Uterus (tissue), 2 donors: ENCODE data around the gene TLK2.

Source experiments
- CTCF ChIP-seq, 4 experiments: fragments of 200-600 bp in 2 of 4; fragments of 450-650 bp in 2 of 4; sonication (generic) in 2 of 4; IDR thresholded peaks; one replicate each; pipeline ENCODE4 v1.5.1; 2016 to 2019; ENCODE audit warnings: antibody characterized with exemption in 4 of 4, mild to moderate bottlenecking in 2 of 4, moderate library complexity in 1 of 4
- POLR2A ChIP-seq, 2 donors: fragments of 450-650 bp; IDR thresholded peaks; one replicate each; pipeline ENCODE4 v1.6.1; 2016; ENCODE audit warnings: antibody characterized with exemption in 2 of 2, mild to moderate bottlenecking in 1 of 2, moderate library complexity in 1 of 2

- TF ChIP-seq CTCF (IDR thresholded peaks at IDR 0.05): no peak
- TF ChIP-seq POLR2A (IDR thresholded peaks at IDR 0.05): no peak
These were observed 108.9 kb downstream of the TLK2 start for GRCh38 chr17:62587554-62587953.
